A673 (cell line): ENCODE measurements around the gene C3orf33. TPM values are rescaled to one million over a fixed set of nuclear protein-coding genes. Genes with fewer than 3 reads are reported as not detected.

Experiments used
- BruUV-seq: library from RNA; stranded (reverse); fragments of 400-500 nt; replicated peaks from 2 replicates; lab custom pipeline; 2021; lab: Mats Ljungman, UMichigan
- CTCF ChIA-PET: fragments of 300-600 bp; sonication (Branson Sonifier 250); formaldehyde crosslinking; loops from one replicate; lab custom pipeline; 2022; ENCODE audit warnings: antibody characterized with exemption; lab: Charles Lee
- POLR2A ChIA-PET: fragments of 300-600 bp; sonication (Branson Sonifier 250); formaldehyde crosslinking; loops from one replicate; lab custom pipeline; 2022; ENCODE audit warnings: antibody characterized with exemption; ENCODE audit not compliant: low non-redundant PET; lab: Charles Lee
- DNase-seq: peaks from one replicate; pipeline ENCODE4 v3.0.0-alpha.2; 2015; ENCODE audit warnings: low spot score
- H3K27ac ChIP-seq: fragments of 200-600 bp; sonication (generic); 2 replicates; pipeline ENCODE4 v1.5.1; 2016; ENCODE audit warnings: mixed run types, low read depth, mild to moderate bottlenecking, mixed read lengths, antibody characterized with exemption, low read length; ENCODE audit not compliant: poor library complexity, severe bottlenecking
- H3K27me3 ChIP-seq: fragments of 200-600 bp; sonication (generic); replicated peaks from 2 replicates; pipeline ENCODE4 v1.6.1; 2017; ENCODE audit warnings: mixed run types, low read depth, mild to moderate bottlenecking, mixed read lengths, antibody characterized with exemption, low read length; ENCODE audit not compliant: insufficient read depth, poor library complexity
- H3K36me3 ChIP-seq: fragments of 200-600 bp; sonication (generic); 2 replicates; pipeline ENCODE4 v1.6.1; 2016; ENCODE audit warnings: mixed run types, mild to moderate bottlenecking, mixed read lengths, antibody characterized with exemption, low read length; ENCODE audit not compliant: insufficient read depth, poor library complexity, severe bottlenecking
- H3K4me1 ChIP-seq: fragments of 200-600 bp; sonication (generic); 2 replicates; pipeline ENCODE4 v1.6.1; 2017; ENCODE audit warnings: mixed run types, mild to moderate bottlenecking, mixed read lengths, antibody characterized with exemption, low read length; ENCODE audit not compliant: insufficient read depth, poor library complexity, severe bottlenecking
- H3K4me3 ChIP-seq: fragments of 200-600 bp; sonication (generic); 2 replicates; pipeline ENCODE4 v1.5.1; 2016; ENCODE audit warnings: low read depth, mixed run types, mild to moderate bottlenecking, mixed read lengths, low read length; ENCODE audit not compliant: poor library complexity, severe bottlenecking
- H3K9me3 ChIP-seq: fragments of 200-600 bp; sonication (generic); 2 replicates; pipeline ENCODE4 v1.6.1; 2016; ENCODE audit warnings: mixed run types, low read depth, mild to moderate bottlenecking, mixed read lengths, antibody characterized with exemption, low read length; ENCODE audit not compliant: poor library complexity, severe bottlenecking
- CTCF ChIP-seq: fragments of 300-800, 200-600 bp; sonication (generic); conservative IDR thresholded peaks from 2 replicates; pipeline ENCODE4 v1.5.1; 2017; ENCODE audit warnings: low read depth, mild to moderate bottlenecking, antibody characterized with exemption, low read length, moderate library complexity, mixed read lengths
- EZH2 ChIP-seq: fragments of 200-600 bp; sonication (generic); IDR thresholded peaks from 2 replicates; pipeline ENCODE4 v1.6.1; 2017; ENCODE audit warnings: borderline replicate concordance, low read depth, mild to moderate bottlenecking, mixed read lengths, antibody characterized with exemption, low read length; ENCODE audit not compliant: poor library complexity, severe bottlenecking
- intact Hi-C: fragments of 100-400 bp; cut with micrococcal nuclease; formaldehyde crosslinking; loops from one replicate; pipeline ENCODE4 v1.10.0; 2022; ENCODE audit not compliant: unreplicated experiment
- total RNA-seq: library from RNA; stranded (reverse); gene quantifications from 2 replicates; pipeline ENCODE4 v1.2.3, GENCODE V29; 2021

Gene C3orf33
- total RNA-seq, 1 experiment from 2014 or later: 2.9 TPM

GRCh38 chr3:155748611-155749365 lies 57.3 kb downstream of the C3orf33 start:
- Histone ChIP-seq H3K9me3 (no peaks in the 10 kb centered on the region), H3K27ac (no peak overlapping the region)
- TF ChIP-seq EZH2: no peak
- TF ChIP-seq CTCF: no peak

GRCh38 chr3:155747946-155748290 lies 58.2 kb downstream of the C3orf33 start:
- Histone ChIP-seq H3K4me3 (no peak overlapping the region), H3K4me1 (peaks cover 16% of the 10 kb centered on the region), H3K27ac (no peak overlapping the region), H3K27me3 (no peaks in the 10 kb centered on the region), H3K36me3 (no peaks in the 10 kb centered on the region), H3K9me3 (no peaks in the 10 kb centered on the region)
- ChIA-PET POLR2A (no interaction called here), CTCF (no interaction called here)
- no TSS peak for BruUV-seq
- intact Hi-C loops: no loop called here
- TF ChIP-seq CTCF (no peak), EZH2 (no peak)
- DNase-seq: no peak

More at GRCh38 chr3:155748611-155749365, 57.3 kb downstream of the C3orf33 start:
- ChIA-PET POLR2A (no interaction called here), CTCF (no interaction called here)
- intact Hi-C loops: no loop called here
- BruUV-seq: no TSS peak
- DNase-seq: no peak
- no peak overlapping the region for H3K4me3 ChIP-seq
- H3K36me3 ChIP-seq: no peaks in the 10 kb centered on the region
- peaks cover 16% of the 10 kb centered on the region for H3K4me1 ChIP-seq
- H3K27me3 ChIP-seq: no peaks in the 10 kb centered on the region

- CTCF ChIA-PET: no interaction called here
- no TSS peak for BruUV-seq
- no peak overlapping the region for H3K27ac ChIP-seq
- POLR2A ChIA-PET: no interaction called here
- no peaks in the 10 kb centered on the region for H3K9me3 ChIP-seq
- TF ChIP-seq EZH2 (no peak), CTCF (no peak)
- no peaks in the 10 kb centered on the region for H3K36me3 ChIP-seq
- H3K4me1 ChIP-seq: peaks cover 16% of the 10 kb centered on the region
- DNase-seq: no peak
- no peak overlapping the region for H3K4me3 ChIP-seq
- H3K27me3 ChIP-seq: no peaks in the 10 kb centered on the region
- intact Hi-C loops: no loop called here
Observed at GRCh38 chr3:155747286-155747945, 58.7 kb downstream of the C3orf33 start.
